ENCODE results near the gene FAM78A. TPM values are rescaled to one million over a fixed set of nuclear protein-coding genes. Genes with fewer than 3 reads are reported as not detected.
A peak's percentile ranks its signal among the peaks of the same experiment; 100 is the strongest.

FAM78A gene
- total RNA-seq, 1 donor from 2014 or later, result 3.6 TPM

- no peak for DNase-seq
These were observed 26.1 kb upstream of the FAM78A start for GRCh38 chr9:131302244-131303075.

- no peak for DNase-seq
These were observed 24.1 kb upstream of the FAM78A start for GRCh38 chr9:131300444-131300843.

- DNase-seq, result no peak
These were observed 23.6 kb upstream of the FAM78A start for GRCh38 chr9:131299961-131300347.

- DNase-seq, result no peak
These were observed 23.1 kb upstream of the FAM78A start for GRCh38 chr9:131299346-131299960.

GRCh38 chr9:131298816-131299215 lies 22.5 kb upstream of the FAM78A start:
- DNase-seq, result no peak

GRCh38 chr9:131298341-131298740 lies 22.0 kb upstream of the FAM78A start:
- no peak for DNase-seq

- no peak for DNase-seq
These were observed 21.6 kb upstream of the FAM78A start for GRCh38 chr9:131297903-131298302.

GRCh38 chr9:131296906-131297500 lies 20.7 kb upstream of the FAM78A start:
- DNase-seq, result no peak

GRCh38 chr9:131296460-131296859 lies 20.1 kb upstream of the FAM78A start:
- DNase-seq, result no peak

- no peak for DNase-seq
These were observed 16.6 kb upstream of the FAM78A start for GRCh38 chr9:131292937-131293336.

GRCh38 chr9:131291795-131292315 lies 15.5 kb upstream of the FAM78A start:
- no peak for DNase-seq

- no peak for DNase-seq
These were observed 14.6 kb upstream of the FAM78A start for GRCh38 chr9:131290767-131291370.

- DNase-seq, result no peak
These were observed 13.9 kb upstream of the FAM78A start for GRCh38 chr9:131290036-131290766.

GRCh38 chr9:131289301-131290035 lies 13.2 kb upstream of the FAM78A start, which contains the start of gene PLPP7:
PLPP7 (plus strand) TSS chr9:131289723; CDS start chr9:131289998, 275 bp downstream.
- no peak for DNase-seq

- no peak for DNase-seq
These were observed 11.9 kb upstream of the FAM78A start for GRCh38 chr9:131288217-131288616.

- DNase-seq, result no peak
These were observed 11.0 kb upstream of the FAM78A start for GRCh38 chr9:131287359-131287758.

- DNase-seq, result no peak
These were observed 8.5 kb upstream of the FAM78A start for GRCh38 chr9:131284856-131285255.

- DNase-seq, result peak; percentile 27
These were observed 6.5 kb upstream of the FAM78A start for GRCh38 chr9:131282688-131283422.

GRCh38 chr9:131282175-131282574 lies 5.9 kb upstream of the FAM78A start:
- DNase-seq, result no peak

Data from skin of body (tissue), 2 donors.